IPS-15b (cell line): ENCODE measurements around the gene ZNF254.

Experiments
- H3K27me3 ChIP-seq: one replicate; pipeline ENCODE4 v1.6.1; 2013; ENCODE audit warnings: low read length; ENCODE audit not compliant: control insufficient read depth, insufficient read depth
- H3K36me3 ChIP-seq: one replicate; pipeline ENCODE4 v1.6.1; 2013; ENCODE audit warnings: low read length; ENCODE audit not compliant: control insufficient read depth, insufficient read depth
- H3K4me1 ChIP-seq: one replicate; pipeline ENCODE4 v1.6.1; 2013; ENCODE audit warnings: mild to moderate bottlenecking, low read length; ENCODE audit not compliant: control insufficient read depth, insufficient read depth
- H3K4me3 ChIP-seq: one replicate; pipeline ENCODE4 v1.5.1; 2013; ENCODE audit warnings: low read depth, low read length
- H3K9ac ChIP-seq: one replicate; pipeline ENCODE4 v1.6.1; 2013; ENCODE audit warnings: low read depth, mild to moderate bottlenecking, low read length
- H3K9me3 ChIP-seq: one replicate; pipeline ENCODE4 v1.6.1; 2013; ENCODE audit warnings: mild to moderate bottlenecking, low read length; ENCODE audit not compliant: control insufficient read depth, insufficient read depth

The ZNF254 gene

GRCh38 chr19:24059563-24060295 lies 27.3 kb upstream of the ZNF254 start:
- no peaks in the 10 kb centered on the region for H3K27me3 ChIP-seq
- peaks cover 13% of the 10 kb centered on the region for H3K36me3 ChIP-seq
- no peak overlapping the region for H3K9ac ChIP-seq
- no peaks in the 10 kb centered on the region for H3K9me3 ChIP-seq
- H3K4me3 ChIP-seq, result no peak overlapping the region
- H3K4me1 ChIP-seq, result no peaks in the 10 kb centered on the region

GRCh38 chr19:24060687-24061356 lies 26.2 kb upstream of the ZNF254 start:
- Histone ChIP-seq H3K4me3 (no peak overlapping the region), H3K9ac (no peak overlapping the region), H3K36me3 (peaks cover 8% of the 10 kb centered on the region), H3K27me3 (no peaks in the 10 kb centered on the region), H3K4me1 (no peaks in the 10 kb centered on the region), H3K9me3 (no peaks in the 10 kb centered on the region)

GRCh38 chr19:24062190-24062589 lies 24.8 kb upstream of the ZNF254 start:
- H3K27me3 ChIP-seq, result no peaks in the 10 kb centered on the region
- H3K36me3 ChIP-seq, result peaks cover 10% of the 10 kb centered on the region
- H3K4me1 ChIP-seq, result no peaks in the 10 kb centered on the region
- H3K9ac ChIP-seq, result no peak overlapping the region
- no peak overlapping the region for H3K4me3 ChIP-seq
- H3K9me3 ChIP-seq, result no peaks in the 10 kb centered on the region

GRCh38 chr19:24063295-24063694 lies 23.7 kb upstream of the ZNF254 start:
- Histone ChIP-seq H3K9me3 (no peaks in the 10 kb centered on the region), H3K4me1 (no peaks in the 10 kb centered on the region), H3K9ac (no peak overlapping the region), H3K4me3 (no peak overlapping the region), H3K27me3 (no peaks in the 10 kb centered on the region), H3K36me3 (peaks cover 18% of the 10 kb centered on the region)

- Histone ChIP-seq H3K4me1 (no peaks in the 10 kb centered on the region), H3K9me3 (no peaks in the 10 kb centered on the region), H3K9ac (no peak overlapping the region), H3K4me3 (no peak overlapping the region), H3K36me3 (peaks cover 18% of the 10 kb centered on the region), H3K27me3 (no peaks in the 10 kb centered on the region)
Measured at GRCh38 chr19:24064175-24064574, 22.8 kb upstream of the ZNF254 start.

GRCh38 chr19:24065243-24065642 lies 21.7 kb upstream of the ZNF254 start:
- peaks cover 13% of the 10 kb centered on the region for H3K36me3 ChIP-seq
- H3K27me3 ChIP-seq, result no peaks in the 10 kb centered on the region
- no peaks in the 10 kb centered on the region for H3K9me3 ChIP-seq
- H3K4me3 ChIP-seq, result no peak overlapping the region
- no peak overlapping the region for H3K9ac ChIP-seq
- H3K4me1 ChIP-seq, result no peaks in the 10 kb centered on the region

- Histone ChIP-seq H3K9me3 (no peaks in the 10 kb centered on the region), H3K36me3 (peaks cover 12% of the 10 kb centered on the region), H3K4me3 (no peak overlapping the region), H3K27me3 (no peaks in the 10 kb centered on the region), H3K4me1 (no peaks in the 10 kb centered on the region), H3K9ac (no peak overlapping the region)
Measured at GRCh38 chr19:24065865-24066604, 21.0 kb upstream of the ZNF254 start.

GRCh38 chr19:24069905-24070657 lies 16.9 kb upstream of the ZNF254 start:
- H3K9ac ChIP-seq, result no peak overlapping the region
- H3K36me3 ChIP-seq, result peaks cover 16% of the 10 kb centered on the region

GRCh38 chr19:24071078-24071477 lies 15.9 kb upstream of the ZNF254 start:
- peaks cover 3% of the 10 kb centered on the region for H3K4me1 ChIP-seq
- peaks cover 16% of the 10 kb centered on the region for H3K36me3 ChIP-seq
- no peak overlapping the region for H3K4me3 ChIP-seq
- no peak overlapping the region for H3K9ac ChIP-seq
- no peaks in the 10 kb centered on the region for H3K27me3 ChIP-seq
- H3K9me3 ChIP-seq, result peaks cover 3% of the 10 kb centered on the region

More at GRCh38 chr19:24069905-24070657, 16.9 kb upstream of the ZNF254 start:
- Histone ChIP-seq H3K4me1 (peaks cover 3% of the 10 kb centered on the region), H3K27me3 (no peaks in the 10 kb centered on the region), H3K9me3 (no peaks in the 10 kb centered on the region), H3K4me3 (no peak overlapping the region)

- Histone ChIP-seq H3K4me3 (no peak overlapping the region), H3K27me3 (no peaks in the 10 kb centered on the region), H3K9me3 (peaks cover 3% of the 10 kb centered on the region), H3K4me1 (peaks cover 10% of the 10 kb centered on the region), H3K9ac (no peak overlapping the region), H3K36me3 (peaks cover 10% of the 10 kb centered on the region)
Measured at GRCh38 chr19:24072720-24073119, 14.3 kb upstream of the ZNF254 start.

- H3K4me1 ChIP-seq, result peaks cover 13% of the 10 kb centered on the region
- H3K27me3 ChIP-seq, result no peaks in the 10 kb centered on the region
- H3K9me3 ChIP-seq, result peaks cover 3% of the 10 kb centered on the region
- H3K4me3 ChIP-seq, result no peak overlapping the region
- no peak overlapping the region for H3K9ac ChIP-seq
- H3K36me3 ChIP-seq, result peaks cover 7% of the 10 kb centered on the region
Measured at GRCh38 chr19:24073807-24074206, 13.2 kb upstream of the ZNF254 start.
